Measurements from ENCODE around the gene ATP10A.

The ATP10A gene

GRCh38 chr15:25869701-25870100, 6.6 kb upstream of the ATP10A start:
- in situ Hi-C loops (cut with HindIII; ENCODE audit: low sequenced_read_pairs) = no loop called here
- H3K4me3 ChIP-seq (ENCODE audit: low read depth, low read length) = no peak overlapping the region
- DNase-seq (ENCODE audit: low read depth) = no peak
- TF ChIP-seq, protein P1, sequence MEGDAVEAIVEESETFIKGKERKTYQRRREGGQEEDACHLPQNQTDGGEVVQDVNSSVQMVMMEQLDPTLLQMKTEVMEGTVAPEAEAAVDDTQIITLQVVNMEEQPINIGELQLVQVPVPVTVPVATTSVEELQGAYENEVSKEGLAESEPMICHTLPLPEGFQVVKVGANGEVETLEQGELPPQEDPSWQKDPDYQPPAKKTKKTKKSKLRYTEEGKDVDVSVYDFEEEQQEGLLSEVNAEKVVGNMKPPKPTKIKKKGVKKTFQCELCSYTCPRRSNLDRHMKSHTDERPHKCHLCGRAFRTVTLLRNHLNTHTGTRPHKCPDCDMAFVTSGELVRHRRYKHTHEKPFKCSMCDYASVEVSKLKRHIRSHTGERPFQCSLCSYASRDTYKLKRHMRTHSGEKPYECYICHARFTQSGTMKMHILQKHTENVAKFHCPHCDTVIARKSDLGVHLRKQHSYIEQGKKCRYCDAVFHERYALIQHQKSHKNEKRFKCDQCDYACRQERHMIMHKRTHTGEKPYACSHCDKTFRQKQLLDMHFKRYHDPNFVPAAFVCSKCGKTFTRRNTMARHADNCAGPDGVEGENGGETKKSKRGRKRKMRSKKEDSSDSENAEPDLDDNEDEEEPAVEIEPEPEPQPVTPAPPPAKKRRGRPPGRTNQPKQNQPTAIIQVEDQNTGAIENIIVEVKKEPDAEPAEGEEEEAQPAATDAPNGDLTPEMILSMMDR (IDR thresholded peaks at IDR 0.05; ENCODE audit: low read depth, low read length, missing control alignments) = no peak

DNA sequence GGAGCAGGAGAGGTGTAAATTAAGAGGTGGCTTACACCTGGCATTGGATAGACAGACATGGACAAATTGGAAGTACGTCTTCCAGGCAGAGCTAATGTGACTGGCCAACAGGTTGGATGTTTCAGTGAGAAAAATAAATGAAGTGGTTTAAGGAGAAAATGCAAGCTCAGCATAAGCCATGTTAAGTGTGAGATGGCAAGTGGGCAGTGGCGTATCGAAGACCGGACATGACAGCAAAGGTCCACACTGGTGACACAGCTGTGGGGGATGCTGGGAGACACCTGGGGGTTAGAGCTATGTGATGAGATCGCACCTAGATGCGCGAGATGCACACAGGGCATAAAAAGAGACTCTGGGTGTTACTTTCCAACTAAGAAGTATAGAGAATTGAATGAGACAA, 3.7 kb upstream of the ATP10A start:
- H3K4me3 ChIP-seq (ENCODE audit: low read depth, low read length) = no peak overlapping the region
- DNase-seq (ENCODE audit: low read depth) = no peak
- in situ Hi-C loops (cut with HindIII; ENCODE audit: low sequenced_read_pairs) = no loop called here
- TF ChIP-seq, protein P1 (IDR thresholded peaks at IDR 0.05; ENCODE audit: low read depth, low read length, missing control alignments) = no peak

DNA sequence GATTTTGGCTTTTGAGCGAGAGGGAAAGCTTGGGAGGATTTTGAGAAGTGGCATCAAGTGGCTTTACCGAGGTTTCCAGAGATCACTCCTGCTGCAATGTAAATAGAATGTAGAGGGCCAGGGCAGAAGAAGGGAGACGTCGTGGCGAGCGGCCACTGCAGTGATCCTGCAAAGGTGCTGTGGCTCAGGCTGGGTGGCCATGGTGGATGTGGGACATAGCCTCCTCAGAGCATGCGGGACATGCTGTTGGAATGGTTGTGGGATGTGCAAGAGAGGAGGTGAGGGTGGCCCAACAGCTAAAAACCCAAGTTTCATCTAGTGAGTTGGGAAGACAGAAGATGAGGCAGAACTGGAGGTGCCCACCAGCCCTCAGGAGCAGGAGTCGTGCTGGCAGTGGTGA, 3.1 kb upstream of the ATP10A start:
- TF ChIP-seq, protein P1 (IDR thresholded peaks at IDR 0.05; ENCODE audit: low read depth, low read length, missing control alignments) = no peak
- in situ Hi-C loops (cut with HindIII; ENCODE audit: low sequenced_read_pairs) = no loop called here
- no peak overlapping the region for H3K4me3 ChIP-seq (ENCODE audit: low read depth, low read length)
- DNase-seq (ENCODE audit: low read depth) = no peak

DNA sequence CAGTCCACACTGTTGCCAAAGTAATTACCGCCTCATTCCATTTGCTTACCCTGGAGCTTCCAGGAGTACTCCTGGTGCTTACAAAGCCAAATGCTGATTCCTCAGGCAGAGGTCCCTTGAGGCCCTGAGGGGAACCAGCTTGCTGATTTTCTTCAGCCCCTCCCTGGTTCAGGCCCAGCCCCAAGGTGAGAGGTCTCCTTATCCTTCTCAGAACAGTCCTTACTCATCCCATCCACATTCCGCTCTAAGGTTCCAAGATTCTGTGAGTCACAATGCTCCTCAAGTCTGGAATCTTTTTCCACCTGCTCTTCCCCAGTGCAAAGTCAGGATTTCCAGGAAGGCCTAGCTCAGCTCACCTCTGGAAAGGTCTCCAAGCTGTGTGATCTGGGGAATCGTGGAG, 1.8 kb upstream of the ATP10A start:
- in situ Hi-C loops (cut with HindIII; ENCODE audit: low sequenced_read_pairs) = no loop called here
- TF ChIP-seq, protein P1 (IDR thresholded peaks at IDR 0.05; ENCODE audit: low read depth, low read length, missing control alignments) = no peak
- H3K4me3 ChIP-seq (ENCODE audit: low read depth, low read length) = no peak overlapping the region
- DNase-seq (ENCODE audit: low read depth) = no peak

DNA sequence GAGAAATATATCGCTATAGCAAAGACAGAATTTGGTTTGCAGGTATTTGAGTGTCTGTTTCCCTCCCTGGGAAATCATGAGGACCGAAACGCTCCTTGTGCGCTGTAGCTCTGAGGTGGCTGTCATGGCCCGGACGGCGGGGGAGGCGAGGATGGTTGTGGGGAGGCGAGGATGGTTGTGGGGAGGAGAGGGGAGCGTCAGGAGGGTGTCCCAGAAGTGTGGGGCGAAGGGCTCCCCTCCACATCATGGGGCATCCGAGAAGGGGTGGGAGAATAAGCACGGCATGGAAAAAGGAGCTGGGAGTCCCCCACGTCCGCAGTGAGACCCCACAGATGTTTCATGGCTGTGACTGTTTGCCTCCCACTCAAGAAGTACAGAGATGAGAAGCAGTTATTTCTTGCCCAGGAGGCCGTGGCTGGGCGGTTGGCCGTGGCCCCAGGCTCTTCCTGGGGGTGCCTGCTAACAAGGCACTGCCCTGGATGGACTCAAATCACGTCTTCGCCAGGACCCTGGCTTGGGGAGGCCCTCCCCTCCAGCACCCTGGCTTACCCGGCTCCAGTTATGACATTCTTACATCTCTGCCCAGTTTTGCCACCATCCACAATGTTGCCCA, 947 bp upstream of the ATP10A start:
- DNase-seq (ENCODE audit: low read depth) = no peak
- TF ChIP-seq, protein P1 (IDR thresholded peaks at IDR 0.05; ENCODE audit: low read depth, low read length, missing control alignments) = no peak
- in situ Hi-C loops (cut with HindIII; ENCODE audit: low sequenced_read_pairs) = no loop called here
- H3K4me3 ChIP-seq (ENCODE audit: low read depth, low read length) = peak overlapping the region; percentile 54

- in situ Hi-C loops (cut with HindIII; ENCODE audit: low sequenced_read_pairs) = no loop called here
- TF ChIP-seq, protein P1 (IDR thresholded peaks at IDR 0.05; ENCODE audit: low read depth, low read length, missing control alignments) = no peak
- H3K4me3 ChIP-seq (ENCODE audit: low read depth, low read length) = peak overlapping the region; percentile 54
- DNase-seq (ENCODE audit: low read depth) = no peak
These were observed 536 bp downstream of the ATP10A start for GRCh38 chr15:25862472-25863110.
